Activated CD8-positive, alpha-beta memory T cell treated with anti-CD3 and anti-CD28 coated beads, Interleukin-2, amount 50 U/mL, for 48 hours (primary cell): Measurements from ENCODE around the gene BOD1L2.

Source experiments
- DNase-seq: peaks from one replicate; pipeline ENCODE4 v3.0.0-alpha.2; 2020

The BOD1L2 gene

DNA sequence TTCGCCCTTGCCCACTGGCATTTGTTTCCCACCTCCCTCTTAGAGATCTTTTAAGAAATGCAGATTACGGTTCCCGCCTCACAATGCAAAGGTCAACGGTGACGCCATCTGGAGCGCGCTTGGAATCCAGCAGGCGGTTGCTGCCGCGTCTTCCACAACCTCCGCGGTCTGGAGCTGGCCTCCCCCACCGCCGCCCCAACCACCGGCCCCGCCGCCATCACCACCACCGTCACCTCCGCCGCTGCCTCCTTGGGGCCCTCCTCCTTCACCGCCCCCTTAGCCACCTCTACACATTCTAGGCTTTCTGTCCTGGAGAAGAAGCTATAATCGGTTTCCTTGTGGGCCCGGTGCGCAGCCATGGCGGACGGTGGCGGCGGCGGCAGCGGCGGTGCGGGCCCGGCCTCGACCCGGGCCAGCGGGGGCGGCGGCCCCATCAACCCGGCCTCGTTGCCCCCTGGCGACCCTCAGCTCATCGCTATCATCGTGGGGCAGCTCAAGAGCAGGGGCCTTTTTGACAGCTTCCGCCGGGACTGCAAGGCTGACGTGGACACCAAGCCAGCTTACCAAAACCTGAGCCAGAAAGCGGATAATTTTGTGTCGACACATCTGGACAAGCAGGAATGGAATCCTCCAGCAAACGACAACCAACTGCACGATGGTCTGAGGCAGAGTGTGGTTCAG lies at the start of gene BOD1L2:
BOD1L2 (plus strand) TSS at position 132 of the 681 bp plus-strand sequence; CDS start at position 358, 226 bp downstream.
- DNase-seq, result no peak

DNA sequence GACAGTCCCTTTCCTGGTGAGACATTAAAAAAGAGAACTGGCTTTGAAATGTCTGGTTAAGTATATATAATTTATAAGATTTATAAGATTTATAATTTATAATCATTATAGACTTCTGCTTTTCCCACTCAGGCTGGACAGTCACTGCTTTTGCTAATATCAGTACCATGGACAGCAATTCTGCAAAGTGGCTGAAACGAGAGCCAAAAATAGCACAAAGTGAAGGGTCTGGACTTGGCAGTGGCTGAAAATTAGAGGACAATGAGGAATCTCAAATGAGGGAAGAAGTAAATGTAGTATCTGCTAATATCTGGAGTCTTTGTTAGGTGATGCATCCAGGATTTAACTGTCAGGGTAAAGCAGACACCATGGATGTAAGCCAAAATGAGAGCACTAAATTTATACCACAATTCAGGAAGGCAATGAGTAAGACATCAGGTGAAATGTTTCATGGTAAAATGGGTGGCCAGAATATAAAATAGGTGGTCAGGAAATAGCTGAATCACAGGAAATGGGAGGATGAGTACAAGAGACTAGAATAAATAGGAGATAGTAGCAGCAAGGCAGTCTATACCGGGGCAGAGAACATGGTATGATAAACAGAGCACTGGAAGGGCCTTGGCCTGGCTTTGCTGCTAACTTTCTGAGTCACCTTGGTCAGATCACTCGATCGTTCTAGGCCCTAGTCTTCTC lies 39.6 kb upstream of the BOD1L2 start:
- DNase-seq, result no peak

DNA sequence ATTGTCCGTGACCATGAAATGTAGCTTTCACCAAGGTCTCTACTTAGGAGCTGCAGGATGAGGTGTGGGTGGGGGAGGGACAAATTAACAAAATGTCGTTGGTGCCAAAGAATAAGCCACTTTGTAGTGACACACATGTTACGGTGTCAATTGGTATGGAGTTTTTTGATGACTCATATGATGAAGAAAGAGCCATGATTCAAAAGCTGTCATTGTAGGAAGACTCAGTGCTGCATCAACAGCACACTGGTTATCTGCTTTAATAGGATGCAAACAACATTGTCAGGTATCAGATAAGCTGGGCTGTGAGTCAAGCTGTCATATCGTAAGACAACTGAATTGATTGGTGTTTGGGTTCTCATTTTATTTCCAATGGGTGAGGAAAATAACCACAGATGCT lies 36.6 kb upstream of the BOD1L2 start:
- DNase-seq, result no peak

DNA sequence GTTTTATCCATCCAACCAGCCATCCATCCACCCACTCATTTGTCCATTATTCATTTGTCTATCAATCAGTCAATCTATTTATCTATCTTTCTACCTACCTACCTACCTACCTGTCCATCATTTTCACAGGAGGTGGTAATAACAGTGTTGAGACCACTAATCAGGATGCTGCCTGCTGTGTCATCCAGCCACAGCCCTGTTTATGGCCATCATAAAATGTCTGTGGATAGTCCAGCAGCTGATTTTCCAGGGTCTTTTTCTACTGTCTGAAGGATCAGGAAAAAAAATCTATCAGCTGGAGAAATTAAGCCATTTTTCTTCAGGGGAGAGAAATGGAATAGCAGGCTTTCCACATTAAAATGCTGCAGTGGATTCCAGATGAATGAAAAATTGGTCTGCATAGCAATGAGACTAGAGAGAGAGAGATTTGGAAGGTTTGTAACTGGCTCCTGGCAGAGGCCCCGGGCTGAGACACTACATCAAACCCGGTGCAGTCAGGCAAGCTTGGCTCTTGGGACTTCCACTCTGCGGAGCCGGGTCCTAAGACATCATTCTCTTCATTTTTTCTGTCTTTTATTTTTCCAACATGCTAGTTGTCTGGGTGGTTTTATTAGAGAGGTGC lies 33.0 kb upstream of the BOD1L2 start:
- no peak for DNase-seq

DNA sequence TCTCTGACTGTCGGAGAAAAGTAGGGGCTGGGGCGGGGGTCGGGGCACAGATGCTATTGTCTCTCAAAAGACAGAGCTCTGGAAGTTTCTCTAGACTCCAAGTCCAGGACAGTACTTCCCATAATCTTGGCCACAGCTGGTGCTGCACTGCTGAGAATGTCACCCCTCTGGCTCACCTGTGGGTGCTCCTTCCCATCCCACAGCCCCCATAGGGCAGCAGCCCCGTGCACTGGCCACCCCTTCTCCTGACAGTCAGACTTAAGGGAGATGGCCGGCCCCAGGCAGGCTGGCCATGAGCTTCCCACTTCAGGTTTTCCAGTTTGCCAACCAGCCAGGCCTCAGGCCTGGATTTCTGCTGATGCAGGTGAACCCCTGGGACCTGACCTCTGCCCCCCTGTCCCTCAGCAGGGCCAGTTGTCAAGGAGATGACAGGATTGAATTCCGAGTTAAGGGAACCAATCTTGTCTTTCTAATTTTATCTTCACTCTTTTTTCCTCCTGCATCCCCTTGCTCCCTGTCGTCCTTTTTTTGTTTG lies 30.2 kb upstream of the BOD1L2 start:
- DNase-seq, result no peak

DNA sequence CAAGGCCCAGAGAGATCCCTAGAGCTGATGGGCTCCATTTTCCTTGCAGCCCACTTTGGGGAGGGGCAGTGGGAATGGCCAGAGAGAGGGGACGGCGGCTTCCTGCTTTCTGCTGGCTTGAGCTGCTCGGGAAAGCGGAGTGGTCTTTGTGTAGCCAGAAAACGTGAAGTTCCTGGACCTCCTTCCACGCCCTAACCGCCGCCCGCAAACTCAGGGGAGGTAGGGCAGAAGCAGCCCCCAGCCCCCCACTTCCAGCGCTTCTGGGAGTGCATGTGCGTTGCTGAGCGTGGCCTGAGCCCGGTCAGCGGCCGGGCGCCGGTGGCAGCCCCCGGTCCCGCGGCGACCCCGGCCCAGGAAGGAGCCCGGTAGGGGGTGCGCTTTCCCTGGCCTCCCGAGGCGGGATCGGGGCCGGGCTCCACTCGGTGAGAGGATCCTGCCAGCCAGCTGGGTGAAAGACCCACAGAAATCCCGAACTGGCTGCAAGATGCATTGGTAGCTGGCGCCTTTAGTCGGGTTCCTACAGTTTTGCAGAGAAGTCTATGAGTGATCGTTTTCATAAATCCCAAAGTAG lies 25.3 kb upstream of the BOD1L2 start:
- DNase-seq, result no peak

DNA sequence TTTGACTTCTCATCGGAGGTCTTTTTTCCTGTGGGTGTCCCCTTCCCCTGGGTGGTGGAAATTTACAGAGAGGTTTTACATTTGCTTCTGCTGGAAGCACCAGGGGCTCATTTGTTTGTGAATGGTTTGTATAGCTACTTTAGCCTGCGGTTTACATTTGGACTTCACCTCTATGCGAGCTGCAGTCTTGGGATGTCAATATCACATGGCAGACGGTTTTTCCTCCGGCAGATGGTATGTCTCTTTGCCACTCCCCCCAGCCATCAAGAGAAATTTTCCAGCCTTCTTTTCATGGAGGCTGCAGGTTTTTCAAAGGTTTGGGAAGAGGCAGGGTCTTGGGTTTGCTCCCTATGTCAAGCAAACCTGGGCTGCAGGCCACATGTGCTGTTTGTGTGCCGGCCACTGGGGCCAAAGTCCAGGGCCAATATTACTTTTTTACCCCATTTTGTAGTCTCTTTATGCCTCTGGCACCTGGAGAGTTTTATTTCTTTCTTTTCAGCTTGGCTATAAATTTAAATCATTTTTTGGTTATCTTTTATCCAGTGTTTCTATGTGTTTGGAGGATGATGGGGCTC lies 23.9 kb upstream of the BOD1L2 start:
- no peak for DNase-seq

DNA sequence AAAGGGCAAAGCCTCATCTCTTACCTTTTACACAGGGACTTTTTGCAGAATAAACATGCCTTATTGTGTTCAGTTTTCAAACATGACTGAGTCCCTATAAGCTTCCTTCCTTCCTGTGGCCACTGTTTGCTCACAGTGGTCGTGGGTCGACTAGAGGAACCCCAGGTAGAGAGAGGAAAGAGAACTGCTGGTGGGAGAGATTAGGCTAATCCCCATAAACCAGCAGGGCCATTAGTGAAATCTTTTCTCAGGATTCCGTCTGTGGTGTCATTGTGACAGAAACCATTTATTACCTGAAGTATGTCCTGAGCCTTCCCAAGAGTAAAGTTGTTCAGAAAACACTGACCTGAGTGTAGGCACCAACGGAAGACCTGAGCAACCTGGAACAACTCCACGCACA lies 21.3 kb upstream of the BOD1L2 start:
- DNase-seq, result no peak

DNA sequence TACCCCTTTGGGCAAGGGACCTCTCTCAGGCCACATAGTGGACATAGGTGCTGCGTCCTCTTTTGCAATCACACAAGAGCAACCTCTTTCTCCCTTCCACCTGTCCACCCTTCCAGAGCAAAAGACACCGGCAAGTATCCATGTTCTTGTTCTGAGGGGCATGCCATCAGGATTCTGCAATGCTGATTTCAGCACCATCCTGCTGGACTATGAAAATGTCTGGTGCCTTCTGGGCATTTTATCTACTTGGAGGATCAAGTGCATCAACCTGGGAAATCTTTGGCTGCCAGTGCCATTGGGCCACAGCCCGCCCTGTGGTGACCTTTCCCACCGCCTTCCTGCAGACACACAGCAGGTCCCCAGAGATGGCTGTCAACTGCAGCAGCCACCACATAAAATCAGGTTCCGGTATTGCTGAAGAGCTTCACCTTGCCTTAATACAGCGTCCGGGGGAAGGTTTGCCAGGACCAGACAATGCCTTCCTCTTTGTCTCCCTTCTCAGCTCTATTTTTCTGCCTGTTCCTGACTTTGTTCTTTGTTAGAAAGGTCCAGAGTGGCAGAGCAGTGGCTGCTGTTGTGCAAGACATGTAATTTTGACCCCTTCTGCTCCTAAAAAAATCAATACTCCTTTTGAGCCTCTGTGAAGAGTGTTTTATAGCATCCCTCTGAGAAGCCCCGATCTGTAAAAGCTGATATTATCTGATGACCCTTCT lies 18.5 kb upstream of the BOD1L2 start:
- no peak for DNase-seq

DNA sequence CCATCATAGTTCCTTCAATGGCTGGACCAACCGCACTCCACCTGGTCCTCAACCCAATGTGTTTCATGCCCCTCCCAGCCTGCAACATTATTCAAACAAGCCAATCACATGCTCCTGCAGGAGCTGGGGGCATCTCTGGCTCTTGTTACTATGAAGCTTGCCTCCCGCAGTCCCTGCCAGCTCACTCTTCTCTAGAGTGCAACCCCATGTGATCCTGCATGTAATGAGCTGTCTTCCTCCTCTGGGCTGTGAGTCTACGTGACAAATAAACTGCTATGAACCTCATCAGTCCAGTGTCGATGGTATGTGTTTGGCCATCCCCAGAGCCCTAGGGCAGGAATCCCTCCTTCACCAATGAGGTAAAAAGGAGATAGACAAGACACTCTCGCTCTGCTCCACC lies 15.8 kb upstream of the BOD1L2 start:
- DNase-seq, result no peak

DNA sequence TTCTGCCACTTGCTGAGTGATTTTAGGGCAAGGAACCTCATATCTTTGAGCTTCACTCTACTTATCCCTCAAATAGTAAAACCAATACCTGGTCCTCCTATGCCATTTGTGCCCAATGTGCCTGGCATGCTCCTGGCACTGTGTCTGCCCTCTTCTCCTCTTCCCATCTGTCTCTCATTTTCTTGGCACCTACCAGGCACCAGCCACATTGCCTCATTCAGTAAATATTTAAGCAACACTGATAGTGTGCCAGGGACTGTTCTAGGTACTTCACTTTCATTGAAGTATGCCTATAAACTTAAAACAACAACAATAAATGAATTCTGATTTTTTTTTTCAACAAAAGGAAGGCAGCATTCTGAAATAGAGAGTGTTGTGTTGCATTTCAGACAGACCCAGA lies 15.1 kb upstream of the BOD1L2 start:
- no peak for DNase-seq

DNA sequence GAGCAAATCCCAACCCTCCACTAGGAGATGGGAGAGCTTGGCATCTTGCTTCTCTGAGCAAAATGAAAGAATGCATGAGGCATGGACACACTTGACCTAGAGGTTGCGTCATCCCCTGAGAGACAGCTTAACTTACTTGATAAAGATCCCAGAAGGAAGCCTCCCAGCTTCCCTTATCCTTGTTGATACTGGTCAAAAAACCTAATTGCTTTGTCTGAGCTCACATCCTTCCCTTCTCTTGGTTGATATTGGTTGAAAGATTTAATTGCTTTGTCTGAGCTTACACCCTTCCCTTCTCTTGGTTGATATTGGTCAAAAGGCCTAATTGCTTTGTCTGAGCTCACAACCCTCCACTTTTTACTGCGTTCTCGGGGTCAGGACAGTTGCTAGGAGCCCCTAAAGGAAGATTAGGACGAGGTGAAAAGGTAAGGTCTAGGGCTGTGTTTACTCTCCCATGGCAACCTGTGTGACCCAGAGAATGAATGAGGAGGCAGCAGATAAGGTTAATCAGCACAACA lies 12.2 kb upstream of the BOD1L2 start:
- no peak for DNase-seq

DNA sequence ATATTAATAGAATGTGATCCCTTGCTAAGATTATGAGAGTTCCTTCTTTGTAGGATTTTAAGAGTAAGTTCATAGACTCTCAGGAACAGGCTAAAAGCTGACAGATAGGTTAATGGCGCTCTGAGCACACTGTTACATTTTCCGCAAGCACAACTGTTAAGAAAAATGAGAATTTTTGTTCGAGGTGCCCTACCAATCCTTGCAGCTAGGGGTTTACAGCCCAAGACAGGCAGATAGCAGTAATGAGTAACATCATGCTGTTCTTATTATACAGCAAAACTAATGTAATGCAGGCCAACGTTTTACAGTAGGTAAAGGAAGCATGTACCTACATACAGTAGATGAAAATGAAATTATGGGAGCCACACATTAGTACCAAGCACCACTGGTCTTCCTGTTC lies 11.2 kb upstream of the BOD1L2 start:
- no peak for DNase-seq

DNA sequence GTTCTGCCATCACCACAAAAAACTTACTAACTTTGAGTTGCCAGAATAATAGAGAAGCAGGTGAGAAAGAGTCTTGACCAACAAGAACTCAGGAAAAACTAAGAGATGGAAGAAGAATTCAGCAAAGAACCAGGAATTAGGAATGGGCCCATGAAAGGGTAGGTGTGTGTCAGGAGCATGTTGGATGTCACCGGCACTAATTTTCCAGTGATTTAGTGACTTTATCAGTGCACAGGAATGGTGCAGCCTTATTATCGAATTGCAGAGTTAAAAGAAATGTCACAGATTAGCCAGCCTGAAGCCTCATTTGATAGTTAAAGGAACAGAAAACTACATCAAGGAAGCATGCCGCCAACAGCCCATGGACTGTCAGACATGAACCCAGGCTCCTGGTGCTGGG lies 9.0 kb upstream of the BOD1L2 start:
- no peak for DNase-seq

DNA sequence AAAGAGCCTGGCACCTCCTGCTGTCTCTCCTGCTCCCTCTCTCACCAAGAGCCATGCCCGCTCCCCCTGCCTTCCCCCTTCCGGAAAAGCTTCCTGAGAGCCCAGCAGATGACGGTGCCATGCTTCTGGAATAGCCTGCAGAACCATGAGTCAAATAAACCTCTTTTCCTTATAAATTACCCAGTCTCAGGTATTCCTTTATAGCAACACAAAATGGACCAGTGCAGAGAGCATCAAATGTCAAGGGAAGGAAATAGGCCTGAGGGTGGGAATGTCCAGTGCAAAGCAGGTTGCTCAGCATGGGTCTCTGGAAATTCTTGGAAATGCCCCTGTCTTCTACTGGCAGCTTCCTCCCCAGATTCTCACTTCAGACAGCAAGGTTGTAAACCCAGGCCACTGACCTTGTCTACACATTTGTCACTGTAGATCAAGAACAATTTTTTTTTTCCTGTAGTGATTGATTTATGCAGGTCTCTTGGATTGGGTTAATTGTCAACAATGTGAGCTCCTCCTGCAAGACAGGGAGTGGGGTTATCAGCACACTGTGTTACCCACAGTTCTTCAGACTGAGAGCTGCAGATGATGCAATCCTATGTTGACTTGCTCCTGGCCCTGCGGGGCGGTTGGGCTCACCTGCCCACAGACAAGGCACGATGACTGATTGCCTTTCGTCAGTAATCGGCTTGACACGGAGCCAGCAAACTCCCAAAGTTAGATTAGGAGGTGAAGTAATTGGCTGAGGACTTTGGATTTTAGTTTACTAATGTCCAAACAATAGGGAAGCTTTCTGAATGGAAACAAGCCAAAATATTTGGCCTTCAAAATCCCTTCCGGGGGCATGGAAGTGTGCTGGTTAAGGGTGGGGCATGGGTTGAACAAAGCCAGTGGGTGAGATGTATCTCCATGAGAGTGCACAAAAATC lies 5.4 kb upstream of the BOD1L2 start:
- DNase-seq, result no peak

DNA sequence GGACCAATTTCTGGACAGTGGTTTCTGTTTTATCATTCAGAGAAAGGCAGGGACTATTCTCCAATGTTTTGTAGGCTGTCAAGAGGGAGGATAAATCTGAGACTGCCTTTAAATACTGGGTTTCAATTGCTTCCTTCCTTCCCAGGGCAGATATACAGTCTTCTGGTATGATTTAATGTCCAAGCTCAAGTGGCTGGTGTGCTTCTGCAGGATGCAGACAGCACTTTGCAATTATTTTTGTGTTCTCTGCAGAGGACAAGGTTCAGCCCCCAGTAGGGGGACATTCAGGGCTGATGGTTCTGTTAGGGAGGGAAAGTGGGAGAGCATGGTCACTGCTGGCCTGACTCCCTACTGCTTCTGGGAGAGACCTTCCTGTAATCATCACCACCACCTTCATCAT lies 4.6 kb upstream of the BOD1L2 start:
- no peak for DNase-seq

DNA sequence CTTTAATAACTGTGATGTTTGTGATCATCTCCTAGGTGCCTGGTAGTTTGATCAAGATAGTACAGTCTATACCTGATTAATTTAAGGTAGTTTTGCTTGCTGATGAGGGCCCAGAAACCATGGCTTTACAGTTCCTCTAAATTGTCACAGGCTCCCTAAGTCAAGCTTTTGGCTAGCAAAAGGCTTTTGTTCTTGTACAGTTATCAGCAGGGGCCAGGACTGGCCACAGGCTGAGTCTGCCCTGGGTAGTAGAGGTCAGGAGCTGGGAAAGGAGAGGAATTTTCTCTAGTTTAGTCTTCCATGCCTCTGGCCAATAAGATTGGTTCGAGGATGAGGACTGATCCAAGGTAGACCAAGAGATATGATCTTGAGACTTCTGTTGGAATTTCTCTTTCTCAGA lies 3.6 kb upstream of the BOD1L2 start:
- no peak for DNase-seq

DNA sequence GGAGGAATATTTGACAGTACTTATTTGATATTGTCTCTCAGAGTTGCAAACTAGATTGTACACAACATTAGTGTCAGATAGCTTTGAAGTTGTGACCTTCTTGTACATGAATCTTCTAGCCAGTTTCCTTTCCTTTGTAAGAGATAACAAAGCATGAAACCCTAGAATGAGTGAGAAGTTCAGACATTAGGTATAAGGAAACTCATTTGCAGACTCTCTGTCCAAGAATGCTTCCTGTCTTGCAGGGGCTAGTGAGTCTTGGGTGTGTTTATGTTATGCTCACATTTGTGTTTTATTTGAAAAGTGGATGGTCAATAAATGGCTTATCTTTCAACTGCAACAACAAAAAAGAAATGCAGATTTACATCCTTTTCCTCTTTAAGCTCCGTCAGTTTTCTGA lies 1.4 kb downstream of the BOD1L2 start:
- DNase-seq, result no peak

DNA sequence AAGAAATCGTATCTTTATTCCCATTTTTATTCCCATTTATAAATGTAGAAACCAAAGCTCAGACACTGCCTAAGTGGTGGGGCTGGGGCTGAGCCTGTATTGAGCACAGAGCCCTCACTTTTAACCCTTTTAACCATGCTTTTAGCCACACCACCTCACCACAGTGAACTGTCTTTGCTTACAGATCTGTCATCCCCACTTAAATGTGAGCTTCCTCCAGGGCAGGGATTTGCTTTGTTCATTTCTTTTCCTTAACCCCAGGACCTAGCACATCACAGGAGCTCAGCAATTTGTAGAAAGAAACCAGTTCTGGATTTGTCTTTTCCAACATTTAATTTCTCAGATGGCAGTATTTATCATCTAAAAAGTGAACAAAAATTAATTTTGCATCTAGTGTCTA lies 2.2 kb downstream of the BOD1L2 start:
- no peak for DNase-seq

DNA sequence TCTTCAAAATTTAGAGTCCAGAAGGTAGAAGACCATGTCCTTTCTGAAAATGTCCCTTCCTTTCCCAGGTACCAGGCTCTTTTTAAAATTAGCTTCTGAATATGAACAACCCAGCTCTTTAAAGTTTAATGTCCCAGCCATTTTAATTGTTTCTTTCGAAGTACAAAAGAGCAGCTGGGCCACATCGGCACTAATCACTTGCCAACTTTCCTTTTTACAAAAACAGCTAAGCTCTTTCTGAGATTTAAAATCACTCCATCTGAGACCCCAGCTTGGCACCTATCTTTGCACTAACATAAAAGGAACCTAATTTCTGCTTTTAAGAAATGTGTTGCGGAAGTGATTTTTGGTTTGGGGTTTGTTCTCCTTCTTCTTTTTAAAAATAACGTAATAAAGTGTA lies 2.6 kb downstream of the BOD1L2 start:
- no peak for DNase-seq

DNA sequence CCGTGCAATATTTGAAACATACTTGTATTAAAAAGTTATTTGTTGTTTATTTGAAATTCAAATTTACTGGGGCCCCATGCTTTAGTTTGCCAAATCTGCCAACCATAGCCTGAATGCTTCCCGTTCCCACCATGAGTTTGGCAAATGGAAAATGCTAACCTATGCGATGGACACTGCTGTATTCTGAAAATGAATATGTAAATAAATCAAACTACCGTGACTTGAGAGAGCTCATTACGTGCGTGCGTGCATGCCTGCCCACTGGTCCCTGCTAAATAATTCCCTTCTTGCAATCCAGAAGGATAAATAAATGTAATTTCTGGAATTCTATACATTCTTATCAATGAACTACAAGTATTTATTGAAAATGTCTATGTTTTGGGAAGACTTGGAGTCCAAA lies 3.2 kb downstream of the BOD1L2 start:
- no peak for DNase-seq
